Fibroblast of villous mesenchyme (primary cell): ENCODE data around the gene MARK1. TPM values are rescaled to one million over a fixed set of nuclear protein-coding genes. Genes with fewer than 3 reads are reported as not detected.

Source experiments
- DNase-seq: peaks from one replicate; pipeline ENCODE4 v3.0.0-alpha.2; 2010; ENCODE audit warnings: low read depth
- H3K4me3 ChIP-seq: 2 replicates; pipeline ENCODE4 v1.5.1; 2011; ENCODE audit warnings: low read depth, mild to moderate bottlenecking, low read length
- CTCF ChIP-seq: IDR thresholded peaks from 2 replicates; pipeline ENCODE4 v1.5.1; 2012; ENCODE audit warnings: low read depth, mild to moderate bottlenecking, low read length; ENCODE audit not compliant: insufficient read depth
- total RNA-seq: library from RNA; depleted of rRNA; stranded (reverse); fragments of >200 nt; gene quantifications from 2 replicates; pipeline ENCODE4 v1.2.3, GENCODE V29; 2012

The MARK1 gene
- total RNA-seq, 1 donor: 0.86 TPM

- H3K4me3 ChIP-seq: no peak overlapping the region
- DNase-seq: no peak
- TF ChIP-seq CTCF: no peak
Observed at GRCh38 chr1:220700556-220701179, 172.7 kb downstream of the MARK1 start.

- no peak for TF ChIP-seq CTCF
- no peak for DNase-seq
- H3K4me3 ChIP-seq: no peak overlapping the region
Observed at GRCh38 chr1:220701974-220702373, 174.0 kb downstream of the MARK1 start.

- no peak overlapping the region for H3K4me3 ChIP-seq
- TF ChIP-seq CTCF: no peak
- DNase-seq: no peak
Observed at GRCh38 chr1:220702733-220703270, 174.9 kb downstream of the MARK1 start.

GRCh38 chr1:220703305-220703704 is 175.4 kb downstream of the MARK1 start:
- no peak for DNase-seq
- no peak for TF ChIP-seq CTCF
- H3K4me3 ChIP-seq: no peak overlapping the region

- H3K4me3 ChIP-seq: no peak overlapping the region
- no peak for DNase-seq
- TF ChIP-seq CTCF: no peak
Observed at GRCh38 chr1:220705782-220706181, 177.8 kb downstream of the MARK1 start.

- DNase-seq: no peak
- no peak for TF ChIP-seq CTCF
- no peak overlapping the region for H3K4me3 ChIP-seq
Observed at GRCh38 chr1:220706480-220706879, 178.5 kb downstream of the MARK1 start.

GRCh38 chr1:220707160-220707559 is 179.2 kb downstream of the MARK1 start:
- no peak overlapping the region for H3K4me3 ChIP-seq
- no peak for TF ChIP-seq CTCF
- no peak for DNase-seq
